ENCODE results near the gene DNAH3. TPM values are rescaled to one million over a fixed set of nuclear protein-coding genes. Genes with fewer than 3 reads are reported as not detected.

Gene DNAH3
- total RNA-seq, 1 donor from 2014 or later: not detected

DNA sequence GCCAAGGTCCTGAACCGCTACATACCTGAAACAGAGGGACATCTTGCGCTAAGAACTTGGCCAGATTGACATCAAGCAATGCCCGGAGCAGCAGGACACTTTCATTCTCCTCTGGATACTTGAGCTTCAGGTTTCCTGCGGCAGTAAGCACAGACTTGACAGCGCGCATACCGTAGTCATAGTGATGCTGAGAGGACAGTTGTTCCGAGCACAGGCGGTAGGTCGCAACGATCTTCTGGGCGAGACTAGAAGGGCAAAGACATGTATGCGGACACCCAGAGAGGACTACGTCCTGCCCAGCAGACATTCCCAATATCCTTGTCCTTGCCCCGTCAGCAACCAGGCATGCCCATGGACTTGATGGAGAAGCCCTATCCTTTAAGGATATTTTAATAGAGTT is 112.9 kb downstream of the DNAH3 start:
- TF ChIP-seq, protein P1, sequence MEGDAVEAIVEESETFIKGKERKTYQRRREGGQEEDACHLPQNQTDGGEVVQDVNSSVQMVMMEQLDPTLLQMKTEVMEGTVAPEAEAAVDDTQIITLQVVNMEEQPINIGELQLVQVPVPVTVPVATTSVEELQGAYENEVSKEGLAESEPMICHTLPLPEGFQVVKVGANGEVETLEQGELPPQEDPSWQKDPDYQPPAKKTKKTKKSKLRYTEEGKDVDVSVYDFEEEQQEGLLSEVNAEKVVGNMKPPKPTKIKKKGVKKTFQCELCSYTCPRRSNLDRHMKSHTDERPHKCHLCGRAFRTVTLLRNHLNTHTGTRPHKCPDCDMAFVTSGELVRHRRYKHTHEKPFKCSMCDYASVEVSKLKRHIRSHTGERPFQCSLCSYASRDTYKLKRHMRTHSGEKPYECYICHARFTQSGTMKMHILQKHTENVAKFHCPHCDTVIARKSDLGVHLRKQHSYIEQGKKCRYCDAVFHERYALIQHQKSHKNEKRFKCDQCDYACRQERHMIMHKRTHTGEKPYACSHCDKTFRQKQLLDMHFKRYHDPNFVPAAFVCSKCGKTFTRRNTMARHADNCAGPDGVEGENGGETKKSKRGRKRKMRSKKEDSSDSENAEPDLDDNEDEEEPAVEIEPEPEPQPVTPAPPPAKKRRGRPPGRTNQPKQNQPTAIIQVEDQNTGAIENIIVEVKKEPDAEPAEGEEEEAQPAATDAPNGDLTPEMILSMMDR (IDR thresholded peaks at IDR 0.05; ENCODE audit: partially characterized antibody, unreplicated experiment): no peak
- H3K36me3 Mint-ChIP-seq (ENCODE audit: unreplicated experiment): no peaks in the 10 kb centered on the region
- H3K9me3 Mint-ChIP-seq (ENCODE audit: unreplicated experiment): no peaks in the 10 kb centered on the region
- H3K4me1 Mint-ChIP-seq (ENCODE audit: low read depth, unreplicated experiment): no peaks in the 10 kb centered on the region
- H3K27ac Mint-ChIP-seq (ENCODE audit: unreplicated experiment): no peak overlapping the region
- no peak for DNase-seq
- no peak overlapping the region for H3K4me3 Mint-ChIP-seq (ENCODE audit: unreplicated experiment)
- no peaks in the 10 kb centered on the region for H3K27me3 Mint-ChIP-seq (ENCODE audit: unreplicated experiment)

- TF ChIP-seq, protein P1 (IDR thresholded peaks at IDR 0.05; ENCODE audit: partially characterized antibody, unreplicated experiment): no peak
- no peak overlapping the region for H3K27ac Mint-ChIP-seq (ENCODE audit: unreplicated experiment)
- no peaks in the 10 kb centered on the region for H3K36me3 Mint-ChIP-seq (ENCODE audit: unreplicated experiment)
- no peaks in the 10 kb centered on the region for H3K27me3 Mint-ChIP-seq (ENCODE audit: unreplicated experiment)
- DNase-seq: no peak
- no peaks in the 10 kb centered on the region for H3K4me1 Mint-ChIP-seq (ENCODE audit: low read depth, unreplicated experiment)
- H3K4me3 Mint-ChIP-seq (ENCODE audit: unreplicated experiment): no peak overlapping the region
- no peaks in the 10 kb centered on the region for H3K9me3 Mint-ChIP-seq (ENCODE audit: unreplicated experiment)
These were observed 113.5 kb downstream of the DNAH3 start for GRCh38 chr16:21037168-21037567.

GRCh38 chr16:21036471-21036870 is 114.2 kb downstream of the DNAH3 start:
- no peak overlapping the region for H3K27ac Mint-ChIP-seq (ENCODE audit: unreplicated experiment)
- no peaks in the 10 kb centered on the region for H3K36me3 Mint-ChIP-seq (ENCODE audit: unreplicated experiment)
- H3K9me3 Mint-ChIP-seq (ENCODE audit: unreplicated experiment): no peaks in the 10 kb centered on the region
- no peaks in the 10 kb centered on the region for H3K27me3 Mint-ChIP-seq (ENCODE audit: unreplicated experiment)
- no peak overlapping the region for H3K4me3 Mint-ChIP-seq (ENCODE audit: unreplicated experiment)
- TF ChIP-seq, protein P1 (IDR thresholded peaks at IDR 0.05; ENCODE audit: partially characterized antibody, unreplicated experiment): no peak
- DNase-seq: no peak
- no peaks in the 10 kb centered on the region for H3K4me1 Mint-ChIP-seq (ENCODE audit: low read depth, unreplicated experiment)

DNA sequence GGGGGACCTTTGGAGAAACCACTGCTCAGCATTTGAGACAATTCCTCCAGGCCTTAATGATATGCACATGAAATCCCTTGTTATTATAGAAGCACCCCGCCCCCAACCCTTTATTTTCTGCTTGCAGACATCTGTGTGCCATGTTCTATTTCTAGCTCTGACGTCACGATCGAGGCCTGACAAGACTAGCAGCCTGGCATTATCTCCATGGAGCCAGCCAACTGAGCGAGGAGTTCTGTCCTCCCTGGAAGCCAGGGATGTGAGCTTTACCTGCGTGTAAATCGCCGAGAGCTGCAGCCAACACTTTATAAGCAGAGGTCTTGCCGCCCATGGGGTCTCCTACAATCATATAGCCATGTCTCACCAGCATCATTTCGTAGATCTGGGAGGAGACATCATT is 116.9 kb downstream of the DNAH3 start:
- peaks cover under 1% of the 10 kb centered on the region for H3K4me1 Mint-ChIP-seq (ENCODE audit: low read depth, unreplicated experiment)
- no peak overlapping the region for H3K27ac Mint-ChIP-seq (ENCODE audit: unreplicated experiment)
- no peak for DNase-seq
- no peaks in the 10 kb centered on the region for H3K27me3 Mint-ChIP-seq (ENCODE audit: unreplicated experiment)
- no peaks in the 10 kb centered on the region for H3K9me3 Mint-ChIP-seq (ENCODE audit: unreplicated experiment)
- TF ChIP-seq, protein P1 (IDR thresholded peaks at IDR 0.05; ENCODE audit: partially characterized antibody, unreplicated experiment): no peak
- no peaks in the 10 kb centered on the region for H3K36me3 Mint-ChIP-seq (ENCODE audit: unreplicated experiment)
- no peak overlapping the region for H3K4me3 Mint-ChIP-seq (ENCODE audit: unreplicated experiment)

- no peaks in the 10 kb centered on the region for H3K27me3 Mint-ChIP-seq (ENCODE audit: unreplicated experiment)
- no peak for DNase-seq
- no peaks in the 10 kb centered on the region for H3K36me3 Mint-ChIP-seq (ENCODE audit: unreplicated experiment)
- H3K4me3 Mint-ChIP-seq (ENCODE audit: unreplicated experiment): no peak overlapping the region
- no peak overlapping the region for H3K27ac Mint-ChIP-seq (ENCODE audit: unreplicated experiment)
- no peaks in the 10 kb centered on the region for H3K9me3 Mint-ChIP-seq (ENCODE audit: unreplicated experiment)
- TF ChIP-seq, protein P1 (IDR thresholded peaks at IDR 0.05; ENCODE audit: partially characterized antibody, unreplicated experiment): no peak
- peaks cover 3% of the 10 kb centered on the region for H3K4me1 Mint-ChIP-seq (ENCODE audit: low read depth, unreplicated experiment)
These were observed 117.4 kb downstream of the DNAH3 start for GRCh38 chr16:21033264-21033663.

Data from glutamatergic neuron (in vitro differentiated cells).